Astrocyte (in vitro differentiated cells and primary cell): ENCODE data around the gene AARS2. TPM values are rescaled to one million over a fixed set of nuclear protein-coding genes. Genes with fewer than 3 reads are reported as not detected.

Experiments used
- DNase-seq: peaks from one replicate; pipeline ENCODE4 v3.0.0-alpha.2; 2010; ENCODE audit warnings: low read depth
- FAIRE-seq: peaks from 2 replicates; lab custom pipeline; 2011; peaks lifted over from hg19 to GRCh38; lab: Jason Lieb, UNC
- H2AFZ ChIP-seq: 2 replicates; pipeline ENCODE4 v1.6.0; 2012; ENCODE audit warnings: low read depth, low read length, inconsistent platforms
- H3K27ac ChIP-seq: 2 replicates; pipeline ENCODE4 v1.5.1; 2011; ENCODE audit warnings: low read depth, low read length, inconsistent platforms
- H3K27me3 ChIP-seq: 2 replicates; pipeline ENCODE4 v1.6.0; 2011; ENCODE audit warnings: low read length, inconsistent platforms; ENCODE audit not compliant: insufficient read depth
- H3K36me3 ChIP-seq: 2 replicates; pipeline ENCODE4 v1.5.1; 2011; ENCODE audit warnings: low read length, inconsistent platforms; ENCODE audit not compliant: insufficient read depth
- H3K4me1 ChIP-seq: 2 replicates; pipeline ENCODE4 v1.5.1; 2011; ENCODE audit warnings: low read length, inconsistent platforms; ENCODE audit not compliant: insufficient read depth
- H3K4me2 ChIP-seq: 2 replicates; pipeline ENCODE4 v1.6.0; 2012; ENCODE audit warnings: low read length, inconsistent platforms
- H3K4me3 ChIP-seq: 2 replicates; pipeline ENCODE4 v1.5.1; 2011; ENCODE audit warnings: low read depth, mild to moderate bottlenecking, low read length, inconsistent platforms; ENCODE audit not compliant: insufficient read depth
- H3K79me2 ChIP-seq: 2 replicates; pipeline ENCODE4 v1.6.0; 2012; ENCODE audit warnings: mild to moderate bottlenecking, low read length, inconsistent platforms; ENCODE audit not compliant: insufficient read depth
- H3K9ac ChIP-seq: 2 replicates; pipeline ENCODE4 v1.6.0; 2012; ENCODE audit warnings: mild to moderate bottlenecking, low read length, inconsistent platforms
- H3K9me3 ChIP-seq: 2 replicates; pipeline ENCODE4 v1.5.1; 2012; ENCODE audit warnings: low read depth, mild to moderate bottlenecking, low read length, inconsistent platforms; ENCODE audit not compliant: insufficient read depth
- H4K20me1 ChIP-seq: 2 replicates; pipeline ENCODE4 v1.6.0; 2012; ENCODE audit warnings: low read length, inconsistent platforms; ENCODE audit not compliant: insufficient read depth
- H3K27ac Mint-ChIP-seq: one replicate; pipeline ENCODE4 v1.8.0; 2021; ENCODE audit warnings: mild to moderate bottlenecking, mixed read lengths; ENCODE audit not compliant: unreplicated experiment
- H3K27me3 Mint-ChIP-seq: one replicate; pipeline ENCODE4 v1.8.0; 2021; ENCODE audit warnings: low read depth, mixed read lengths; ENCODE audit not compliant: unreplicated experiment
- H3K36me3 Mint-ChIP-seq: one replicate; pipeline ENCODE4 v1.8.0; 2021; ENCODE audit warnings: low read depth, mixed read lengths; ENCODE audit not compliant: unreplicated experiment
- H3K4me1 Mint-ChIP-seq: one replicate; pipeline ENCODE4 v1.8.0; 2021; ENCODE audit warnings: low read depth, mixed read lengths; ENCODE audit not compliant: unreplicated experiment
- H3K4me3 Mint-ChIP-seq: one replicate; pipeline ENCODE4 v1.8.0; 2021; ENCODE audit warnings: mild to moderate bottlenecking, moderate library complexity, mixed read lengths; ENCODE audit not compliant: unreplicated experiment
- H3K9me3 Mint-ChIP-seq: one replicate; pipeline ENCODE4 v1.8.0; 2021; ENCODE audit warnings: mild to moderate bottlenecking, mixed read lengths; ENCODE audit not compliant: unreplicated experiment
- CTCF ChIP-seq: IDR thresholded peaks from 2 replicates; pipeline ENCODE4 v1.5.1; 2011; ENCODE audit warnings: low read depth, mild to moderate bottlenecking, inconsistent platforms, low read length, moderate library complexity; ENCODE audit not compliant: insufficient read depth
- EZH2 ChIP-seq: IDR thresholded peaks from 2 replicates; pipeline ENCODE4 v1.6.1; 2012; ENCODE audit warnings: mild to moderate bottlenecking, low read length, inconsistent platforms; ENCODE audit not compliant: insufficient read depth
- total RNA-seq: library from RNA; stranded (reverse); gene quantifications from 2 replicates; pipeline ENCODE4 v1.2.1, GENCODE V29; 2021

AARS2 gene
- total RNA-seq, 1 donor from 2014 or later: 12.3 TPM

GRCh38 chr6:44303842-44304241, 9.3 kb downstream of the AARS2 start:
- Histone ChIP-seq H3K9me3 (no peaks in the 10 kb centered on the region), H2AFZ (no peak overlapping the region), H3K4me2 (no peak overlapping the region), H3K27me3 (peaks cover 2% of the 10 kb centered on the region), H4K20me1 (peaks cover 6% of the 10 kb centered on the region), H3K79me2 (no peaks in the 10 kb centered on the region), H3K4me3 (no peak overlapping the region), H3K36me3 (peaks cover 20% of the 10 kb centered on the region), H3K9ac (no peak overlapping the region), H3K27ac (no peak overlapping the region), H3K4me1 (no peaks in the 10 kb centered on the region)
- Mint-ChIP-seq H3K27me3 (peaks cover 3% of the 10 kb centered on the region), H3K4me3 (no peak overlapping the region), H3K36me3 (peaks cover 27% of the 10 kb centered on the region), H3K4me1 (peaks cover 2% of the 10 kb centered on the region), H3K27ac (no peak overlapping the region), H3K9me3 (no peaks in the 10 kb centered on the region)
- TF ChIP-seq CTCF: no peak
- no peak for TF ChIP-seq EZH2
- DNase-seq (no peak), FAIRE-seq (no peak)

DNA sequence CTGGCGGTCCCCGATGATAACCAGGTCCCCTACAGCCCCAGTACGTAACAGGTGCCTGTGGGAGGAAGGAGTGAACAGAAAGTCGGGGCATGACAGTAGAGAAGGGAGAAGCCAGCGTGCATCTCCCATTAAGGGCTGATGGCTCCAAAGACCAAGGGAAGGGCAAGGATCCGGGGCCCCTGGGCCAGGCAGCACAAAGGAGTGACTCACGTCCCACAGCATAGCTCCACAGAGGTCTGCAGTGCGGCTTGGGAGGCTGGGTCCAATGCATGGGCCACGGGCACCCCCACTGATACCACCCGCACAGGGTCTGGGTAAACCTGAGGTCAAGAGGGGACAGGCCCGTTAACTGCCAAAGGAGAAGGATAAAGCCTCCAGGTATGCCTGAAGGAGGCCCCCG, 10.3 kb downstream of the AARS2 start:
- Mint-ChIP-seq H3K4me3 (no peak overlapping the region), H3K27ac (no peak overlapping the region), H3K9me3 (no peaks in the 10 kb centered on the region), H3K36me3 (peaks cover 26% of the 10 kb centered on the region), H3K4me1 (peaks cover under 1% of the 10 kb centered on the region), H3K27me3 (peaks cover 12% of the 10 kb centered on the region)
- Histone ChIP-seq H4K20me1 (peaks cover 16% of the 10 kb centered on the region), H3K27me3 (peaks cover 11% of the 10 kb centered on the region), H3K9ac (no peak overlapping the region), H3K9me3 (no peaks in the 10 kb centered on the region), H3K4me2 (no peak overlapping the region), H3K36me3 (peaks cover 18% of the 10 kb centered on the region), H3K27ac (no peak overlapping the region), H2AFZ (no peak overlapping the region), H3K4me3 (no peak overlapping the region), H3K4me1 (peaks cover 2% of the 10 kb centered on the region), H3K79me2 (no peaks in the 10 kb centered on the region)
- no peak for DNase-seq
- no peak for TF ChIP-seq CTCF
- no peak for TF ChIP-seq EZH2
- no peak for FAIRE-seq

DNA sequence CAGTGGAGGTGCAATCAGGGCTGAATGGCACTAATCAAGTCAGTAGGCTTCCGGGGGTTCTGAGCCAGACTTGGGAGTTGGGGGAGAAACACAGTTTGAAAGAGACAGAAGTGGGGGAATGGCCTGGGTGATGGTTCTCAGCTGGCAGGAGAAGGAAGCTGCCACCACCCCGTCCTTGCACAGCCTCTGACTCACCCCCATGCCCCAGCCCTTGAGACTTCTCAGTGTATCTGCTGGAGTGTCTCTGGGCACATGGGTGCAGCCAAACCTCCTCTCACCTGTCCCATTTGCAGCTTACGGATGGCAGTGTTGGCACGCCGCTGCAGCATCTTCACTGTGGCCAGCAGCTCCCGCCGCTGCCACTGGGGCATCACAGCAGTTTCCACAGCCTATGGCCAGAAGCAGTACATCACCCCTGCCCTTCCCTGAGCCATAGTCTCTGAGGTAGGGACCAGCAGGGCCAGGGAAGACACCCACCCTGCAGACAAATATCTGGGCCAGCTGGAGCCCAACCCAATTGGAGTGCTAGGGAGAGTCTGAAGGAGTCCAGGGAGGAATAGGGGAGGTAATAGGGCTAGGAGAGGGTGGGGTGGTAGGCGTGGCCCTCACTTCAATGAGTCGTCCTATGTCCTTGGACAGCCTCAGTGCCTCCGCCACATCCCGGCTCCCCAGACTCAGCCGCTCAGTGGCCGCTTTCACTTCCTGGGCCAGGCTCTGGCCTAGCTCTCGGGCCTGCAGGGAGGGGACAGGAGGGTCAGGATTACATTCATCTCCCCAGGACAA, 11.2 kb downstream of the AARS2 start:
- peaks cover 25% of the 10 kb centered on the region for H3K36me3 Mint-ChIP-seq
- DNase-seq: no peak
- H3K79me2 ChIP-seq: no peaks in the 10 kb centered on the region

More for the DNA sequence above, 11.2 kb downstream of the AARS2 start:
- Histone ChIP-seq H4K20me1 (peaks cover 17% of the 10 kb centered on the region), H3K27me3 (peaks cover 16% of the 10 kb centered on the region), H3K4me3 (no peak overlapping the region), H3K27ac (no peak overlapping the region), H3K9me3 (no peaks in the 10 kb centered on the region), H3K9ac (no peak overlapping the region), H2AFZ (no peak overlapping the region), H3K4me2 (no peak overlapping the region), H3K36me3 (peaks cover 14% of the 10 kb centered on the region), H3K4me1 (peaks cover 9% of the 10 kb centered on the region)
- peak overlapping the region; percentile 2 for H3K27ac Mint-ChIP-seq
- TF ChIP-seq CTCF (no peak), EZH2 (no peak)
- FAIRE-seq: no peak
- peaks cover 1% of the 10 kb centered on the region for H3K4me1 Mint-ChIP-seq
- no peak overlapping the region for H3K4me3 Mint-ChIP-seq
- peaks cover 16% of the 10 kb centered on the region for H3K27me3 Mint-ChIP-seq
- no peaks in the 10 kb centered on the region for H3K9me3 Mint-ChIP-seq
